ENCODE results near the gene PDS5B.
A peak's percentile ranks its signal among the peaks of the same experiment; 100 is the strongest.

The PDS5B gene

GRCh38 chr13:32582991-32583390, 3.3 kb upstream of the PDS5B start:
- Histone ChIP-seq H3K36me3 (ENCODE audit: control insufficient read depth, low read length) (peaks cover 6% of the 10 kb centered on the region; the same call in 1 of the 2 replicates), H3K27ac (ENCODE audit: low read depth, low read length) (no peak overlapping the region), H3K4me1 (ENCODE audit: control insufficient read depth, low read length) (peaks cover 8% of the 10 kb centered on the region), H3K4me2 (ENCODE audit: low read length) (no peak overlapping the region), H4K20me1 (ENCODE audit: control insufficient read depth, insufficient read depth, low read depth, low read length) (peaks cover 5% of the 10 kb centered on the region; the same call in 1 of the 2 replicates), H3K27me3 (ENCODE audit: control insufficient read depth, low read length) (no peaks in the 10 kb centered on the region), H3F3A (ENCODE audit: control insufficient read depth, insufficient read depth) (no peaks in the 10 kb centered on the region), H3K9me2 (replicated peaks; ENCODE audit: control insufficient read depth, low read length) (no peaks in the 10 kb centered on the region), H3K4me3 (ENCODE audit: low read length) (no peak overlapping the region), H3K9me3 (ENCODE audit: control insufficient read depth, insufficient read depth, low read length) (peaks cover 2% of the 10 kb centered on the region; the same call in 1 of the 2 replicates), H3K79me2 (ENCODE audit: control insufficient read depth, low read length) (peaks cover 10% of the 10 kb centered on the region)
- TF ChIP-seq EZH2phosphoT487 (IDR thresholded peaks at IDR 0.05; ENCODE audit: borderline replicate concordance, low read length) (no peak), CTCF (IDR thresholded peaks at IDR 0.05; ENCODE audit: low read depth, low read length, poor library complexity, severe bottlenecking) (no peak)

- no peaks in the 10 kb centered on the region for H3F3A ChIP-seq (ENCODE audit: control insufficient read depth, insufficient read depth)
- peaks cover 36% of the 10 kb centered on the region for H3K79me2 ChIP-seq (ENCODE audit: control insufficient read depth, low read length)
- TF ChIP-seq EZH2phosphoT487 (IDR thresholded peaks at IDR 0.05; ENCODE audit: borderline replicate concordance, low read length): no peak
- TF ChIP-seq CTCF (IDR thresholded peaks at IDR 0.05; ENCODE audit: low read depth, low read length, poor library complexity, severe bottlenecking): no peak
- H3K9me3 ChIP-seq (ENCODE audit: control insufficient read depth, insufficient read depth, low read length): no peaks in the 10 kb centered on the region
- no peaks in the 10 kb centered on the region for H3K27me3 ChIP-seq (ENCODE audit: control insufficient read depth, low read length)
- H4K20me1 ChIP-seq (ENCODE audit: control insufficient read depth, insufficient read depth, low read depth, low read length): peaks cover 18% of the 10 kb centered on the region
- no peaks in the 10 kb centered on the region for H3K9me2 ChIP-seq (replicated peaks; ENCODE audit: control insufficient read depth, low read length)
- no peak overlapping the region for H3K27ac ChIP-seq (ENCODE audit: low read depth, low read length)
- H3K4me3 ChIP-seq (ENCODE audit: low read length): peak overlapping the region; percentile 73
- peaks cover 28% of the 10 kb centered on the region for H3K4me1 ChIP-seq (ENCODE audit: control insufficient read depth, low read length)
- H3K36me3 ChIP-seq (ENCODE audit: control insufficient read depth, low read length): peaks cover 6% of the 10 kb centered on the region; the same call in 1 of the 2 replicates
- H3K4me2 ChIP-seq (ENCODE audit: low read length): peak overlapping the region; percentile 91
These were observed 637 bp upstream of the PDS5B start for GRCh38 chr13:32585550-32586079.

GRCh38 chr13:32587011-32587810, 959 bp downstream of the PDS5B start:
- H4K20me1 ChIP-seq (ENCODE audit: control insufficient read depth, insufficient read depth, low read depth, low read length): peaks cover 18% of the 10 kb centered on the region
- peak overlapping the region; percentile 89 for H3K4me3 ChIP-seq (ENCODE audit: low read length)
- TF ChIP-seq CTCF (IDR thresholded peaks at IDR 0.05; ENCODE audit: low read depth, low read length, poor library complexity, severe bottlenecking) (no peak), EZH2phosphoT487 (IDR thresholded peaks at IDR 0.05; ENCODE audit: borderline replicate concordance, low read length) (no peak)
- peaks cover 6% of the 10 kb centered on the region; the same call in 1 of the 2 replicates for H3K36me3 ChIP-seq (ENCODE audit: control insufficient read depth, low read length)
- H3K9me3 ChIP-seq (ENCODE audit: control insufficient read depth, insufficient read depth, low read length): no peaks in the 10 kb centered on the region
- peaks cover 52% of the 10 kb centered on the region for H3K79me2 ChIP-seq (ENCODE audit: control insufficient read depth, low read length)
- peaks cover 28% of the 10 kb centered on the region for H3K4me1 ChIP-seq (ENCODE audit: control insufficient read depth, low read length)
- no peaks in the 10 kb centered on the region for H3K27me3 ChIP-seq (ENCODE audit: control insufficient read depth, low read length)
- no peaks in the 10 kb centered on the region for H3K9me2 ChIP-seq (replicated peaks; ENCODE audit: control insufficient read depth, low read length)
- peak overlapping the region; percentile 77 for H3K4me2 ChIP-seq (ENCODE audit: low read length)
- H3F3A ChIP-seq (ENCODE audit: control insufficient read depth, insufficient read depth): no peaks in the 10 kb centered on the region
- H3K27ac ChIP-seq (ENCODE audit: low read depth, low read length): peak overlapping the region; percentile 72

Measured in DOHH2 (cell line).